HT-29 (cell line): Measurements from ENCODE around the gene ZNF677. TPM values are rescaled to one million over a fixed set of nuclear protein-coding genes. Genes with fewer than 3 reads are reported as not detected.
"Not testable (repeated sequence)": the region's sequence is repeated elsewhere in the genome, so short reads cannot be mapped to it uniquely, and the experiment has no call there.

Experiments used
- DNase-seq: peaks from one replicate; pipeline ENCODE4 v3.0.0-alpha.2; 2015; ENCODE audit warnings: low spot score
- total RNA-seq: library from RNA; depleted of rRNA; stranded (reverse); fragments of >200 nt; shearing (Covaris generic); gene quantifications from 2 replicates; pipeline ENCODE4 v1.2.3, GENCODE V29; 2014; rRNA removed

ZNF677 gene
- not detected in 2 replicates for total RNA-seq

DNA sequence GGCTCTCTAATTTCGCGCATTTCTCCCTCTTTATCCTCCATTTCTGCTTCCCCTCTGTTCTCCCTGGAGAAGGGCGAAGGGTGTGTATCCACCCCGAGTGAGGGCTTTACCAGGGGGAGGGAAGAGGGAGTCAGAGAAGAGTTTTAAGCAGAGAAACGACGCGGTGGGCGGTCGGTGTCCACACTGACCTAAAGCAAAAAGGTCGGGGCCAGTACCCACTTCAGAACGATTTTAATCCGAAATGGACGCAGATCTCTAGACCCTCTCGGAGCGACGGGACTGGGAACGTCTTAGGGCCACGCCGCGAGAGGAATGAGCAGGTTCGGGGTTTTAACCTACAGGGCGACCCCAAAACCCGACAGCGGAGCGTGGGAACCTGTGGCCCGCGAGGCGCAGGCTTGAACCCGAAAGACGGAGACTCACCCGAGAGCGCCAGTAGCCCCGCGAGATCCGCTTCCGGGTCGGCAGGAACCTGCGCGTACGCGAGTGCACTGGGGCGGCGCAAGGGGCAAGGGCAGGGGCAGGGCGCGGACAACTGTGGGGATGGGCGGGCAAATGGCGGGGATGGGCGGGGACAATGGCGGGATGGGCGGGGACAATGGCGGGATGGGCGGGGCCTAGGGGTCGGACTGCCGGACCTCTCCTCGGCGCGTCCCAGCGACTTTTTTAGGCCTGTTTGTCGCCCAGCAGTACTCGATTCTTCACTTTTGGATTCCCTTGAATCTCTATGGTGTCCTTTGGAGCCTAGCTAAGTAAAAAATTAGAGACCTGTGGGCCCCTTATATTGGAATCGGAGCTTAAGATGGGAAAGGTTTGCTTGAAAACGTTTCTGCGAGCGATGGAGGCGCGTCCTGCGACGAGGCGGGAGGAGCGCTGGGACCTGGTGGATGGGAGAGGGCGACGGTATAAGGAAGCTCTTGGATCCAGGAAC, at the start of gene ZNF677:
TSS of gene ZNF677 (minus strand) at position 463 of the 931 bp plus-strand sequence. CDS start 3,323 bp downstream, outside the sequence.
- DNase-seq = no peak

DNA sequence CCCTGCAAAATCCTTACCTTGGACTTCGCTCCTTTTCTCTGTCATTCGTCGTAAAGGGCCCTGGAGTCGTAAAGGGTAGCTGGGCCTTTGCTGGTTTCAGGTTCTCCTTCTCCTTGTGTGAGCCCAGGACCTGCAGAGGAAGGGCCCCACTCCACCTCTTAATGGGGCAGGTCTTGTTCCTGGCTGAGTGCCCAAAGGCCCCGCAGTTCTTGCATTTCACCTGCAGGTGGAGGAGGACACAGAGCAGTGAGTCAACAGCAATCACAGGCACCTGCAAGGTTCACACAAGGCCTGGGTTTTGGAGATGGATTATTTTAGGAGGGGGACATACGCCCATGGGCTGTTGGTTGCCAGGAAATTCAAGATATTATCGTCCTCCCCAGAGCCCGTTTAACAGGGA, 46.7 kb upstream of the ZNF677 start:
- DNase-seq = not testable (repeated sequence)

DNA sequence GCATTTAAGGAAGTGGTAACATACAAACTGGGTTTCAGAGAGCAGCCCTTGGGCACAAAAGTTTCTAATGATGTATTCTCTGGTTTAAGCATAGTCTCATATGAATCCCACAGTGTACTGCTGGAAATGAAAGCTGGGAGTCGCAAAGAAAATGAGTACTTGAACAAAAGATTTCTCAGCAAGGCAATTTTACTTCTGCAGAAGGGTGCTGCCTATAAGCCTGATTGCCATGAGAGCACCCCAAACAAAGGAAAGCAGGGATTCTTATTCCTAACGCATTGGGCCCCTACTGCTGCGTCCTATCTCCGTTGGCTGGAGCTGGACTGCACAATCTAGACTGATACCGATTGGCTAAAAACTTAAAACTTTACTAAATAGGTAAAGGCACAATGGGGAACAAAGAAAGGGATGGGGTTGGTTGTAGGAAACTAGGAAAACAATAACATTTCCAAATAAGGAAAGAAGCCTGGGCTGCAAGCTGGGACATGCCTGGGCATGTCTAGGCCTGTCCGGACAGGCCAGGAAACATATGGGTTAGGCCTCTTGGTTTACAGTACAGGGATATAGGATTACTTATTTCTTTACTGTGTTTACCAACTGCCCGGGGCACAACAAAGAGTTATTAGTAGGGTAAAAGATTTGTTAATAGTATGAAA, 40.2 kb upstream of the ZNF677 start:
- DNase-seq = no peak

DNA sequence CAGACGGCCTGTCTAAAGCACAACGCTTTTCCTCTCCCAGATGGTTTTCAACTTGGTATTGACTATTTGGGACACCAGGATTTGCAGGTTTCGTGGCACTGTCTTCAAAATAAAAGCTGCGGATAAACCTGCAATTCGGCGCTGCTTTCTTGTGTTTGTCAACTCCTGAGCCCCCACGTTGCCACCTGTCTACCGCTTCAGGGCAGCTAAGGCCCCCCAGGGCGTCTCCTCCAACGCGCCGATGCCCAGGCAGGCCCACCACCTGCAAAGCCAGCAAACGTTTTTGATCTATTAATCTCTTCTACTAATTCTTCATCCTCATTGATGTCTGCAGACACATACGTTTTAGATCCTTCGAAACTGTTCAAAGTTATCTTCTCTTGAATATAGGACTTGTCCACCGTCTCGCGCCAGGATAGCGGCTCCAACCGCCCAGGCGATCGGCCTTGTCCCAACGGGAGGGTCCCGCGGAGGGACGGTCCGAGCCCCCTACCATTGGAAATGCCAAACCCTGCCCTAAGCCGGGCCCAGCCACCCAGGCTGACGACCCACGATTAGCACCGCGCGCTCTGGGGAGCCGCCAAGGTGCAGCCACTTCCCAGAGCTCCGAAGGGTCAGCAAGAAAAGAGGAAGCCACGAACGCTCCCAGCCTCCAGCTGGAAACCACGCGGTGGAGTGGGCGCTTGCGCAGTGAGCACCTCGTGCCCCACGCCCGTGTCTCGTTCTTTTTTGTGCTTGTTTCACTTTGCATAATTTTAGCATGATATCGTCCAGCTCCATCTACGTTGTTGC, 36.3 kb upstream of the ZNF677 start:
- DNase-seq = no peak

DNA sequence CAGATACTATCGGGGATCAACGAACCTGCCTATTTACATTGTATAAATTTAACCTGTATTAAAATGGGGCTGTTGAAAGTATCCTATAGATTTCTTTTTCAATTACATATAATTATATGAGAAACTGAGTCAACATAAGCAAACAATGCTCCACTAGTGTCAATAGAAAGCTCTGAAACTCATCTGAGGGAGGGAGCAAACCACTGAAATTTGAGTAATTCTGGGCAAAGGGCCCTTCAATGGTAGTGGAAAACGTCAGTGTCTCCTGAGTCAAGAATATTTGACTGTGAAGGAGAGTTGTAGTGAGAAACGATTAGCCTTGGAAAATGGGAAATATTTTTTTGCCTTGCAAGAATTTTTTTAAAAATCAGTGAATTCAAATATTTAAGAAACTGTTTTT, 30.4 kb upstream of the ZNF677 start:
- DNase-seq = no peak

DNA sequence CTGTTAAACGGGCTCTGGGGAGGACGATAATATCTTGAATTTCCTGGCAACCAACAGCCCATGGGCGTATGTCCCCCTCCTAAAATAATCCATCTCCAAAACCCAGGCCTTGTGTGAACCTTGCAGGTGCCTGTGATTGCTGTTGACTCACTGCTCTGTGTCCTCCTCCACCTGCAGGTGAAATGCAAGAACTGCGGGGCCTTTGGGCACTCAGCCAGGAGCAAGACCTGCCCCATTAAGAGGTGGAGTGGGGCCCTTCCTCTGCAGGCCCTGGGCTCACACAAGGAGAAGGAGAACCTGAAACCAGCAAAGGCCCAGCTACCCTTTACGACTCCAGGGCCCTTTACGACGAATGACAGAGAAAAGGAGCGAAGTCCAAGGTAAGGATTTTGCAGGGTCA, 27.3 kb upstream of the ZNF677 start:
- not testable (repeated sequence) for DNase-seq

DNA sequence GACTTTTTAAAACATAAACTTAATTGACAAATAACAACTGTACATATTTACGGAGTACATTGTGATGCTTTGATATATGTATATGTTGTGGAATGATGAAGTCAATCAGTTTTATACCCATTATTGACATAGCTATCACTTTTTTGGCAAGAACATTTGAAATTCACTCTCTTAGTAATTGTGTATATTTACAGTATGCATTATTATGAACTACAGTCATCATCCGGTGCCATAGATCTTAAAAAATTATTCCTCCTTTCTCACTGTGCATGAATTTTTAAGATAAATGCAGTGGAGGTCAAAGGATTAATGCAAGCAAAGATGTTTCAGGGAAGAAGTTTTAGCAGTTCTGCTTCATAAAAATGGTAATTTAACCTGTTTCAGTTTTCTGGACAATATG, 20.8 kb upstream of the ZNF677 start:
- no peak for DNase-seq

DNA sequence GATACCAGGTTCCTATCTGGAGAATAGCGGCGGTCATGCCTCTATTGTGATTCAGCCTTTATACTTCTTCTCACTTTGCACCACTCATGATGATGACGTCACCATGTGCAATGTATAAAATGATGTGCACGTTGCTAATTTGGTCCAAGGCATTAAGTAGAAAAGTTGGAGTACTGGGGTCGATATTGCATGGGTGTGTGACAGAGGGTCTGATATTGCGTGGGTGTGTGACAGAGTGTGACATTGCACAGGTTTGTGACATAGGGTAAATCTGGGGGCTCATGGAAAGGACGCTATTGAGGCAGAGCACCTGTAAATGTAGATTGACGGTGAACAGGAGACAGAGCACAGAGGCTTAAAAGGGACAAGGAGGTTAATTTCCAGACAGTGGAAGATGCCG, 17.4 kb upstream of the ZNF677 start:
- no peak for DNase-seq

DNA sequence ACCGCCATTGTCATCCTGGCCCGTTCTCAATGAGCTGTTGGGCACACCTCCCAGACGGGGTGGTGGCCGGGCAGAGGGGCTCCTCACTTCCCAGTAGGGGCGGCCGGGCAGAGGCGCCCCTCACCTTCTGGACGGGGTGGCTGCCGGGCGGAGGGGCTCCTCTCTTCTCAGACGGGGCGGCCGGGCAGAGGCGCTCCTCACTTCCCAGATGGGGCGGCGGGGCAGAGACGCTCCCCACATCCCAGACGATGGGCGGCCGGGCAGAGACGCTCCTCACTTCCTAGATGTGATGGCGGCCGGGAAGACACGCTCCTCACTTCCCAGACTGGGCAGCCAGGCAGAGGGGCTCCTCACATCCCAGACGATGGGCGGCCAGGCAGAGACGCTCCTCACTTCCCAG, 15.2 kb upstream of the ZNF677 start:
- not testable (repeated sequence) for DNase-seq

DNA sequence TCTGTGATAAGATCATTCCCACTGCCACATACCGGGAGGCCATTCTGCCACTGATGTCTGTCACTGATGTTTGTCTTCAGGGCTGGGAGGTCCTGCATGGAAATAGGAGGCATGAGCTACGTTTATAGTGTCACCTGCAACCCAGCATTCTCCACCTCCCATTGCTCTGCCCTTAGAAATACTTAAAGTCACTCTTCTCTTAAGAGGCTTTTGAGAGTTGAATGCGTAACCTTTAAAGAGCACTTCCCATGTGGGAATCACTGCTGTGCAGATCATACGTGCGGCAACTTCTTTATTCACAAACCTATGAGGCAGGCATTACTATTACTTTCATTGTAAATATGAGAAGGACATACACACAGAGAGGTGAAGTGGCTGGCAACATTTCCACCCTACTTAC, 12.9 kb upstream of the ZNF677 start, which contains the start of gene VN1R4:
TSS of gene VN1R4 (minus strand) at position 101 of the 400 bp plus-strand sequence. CDS start at position 43, 58 bp downstream.
- not testable (repeated sequence) for DNase-seq

DNA sequence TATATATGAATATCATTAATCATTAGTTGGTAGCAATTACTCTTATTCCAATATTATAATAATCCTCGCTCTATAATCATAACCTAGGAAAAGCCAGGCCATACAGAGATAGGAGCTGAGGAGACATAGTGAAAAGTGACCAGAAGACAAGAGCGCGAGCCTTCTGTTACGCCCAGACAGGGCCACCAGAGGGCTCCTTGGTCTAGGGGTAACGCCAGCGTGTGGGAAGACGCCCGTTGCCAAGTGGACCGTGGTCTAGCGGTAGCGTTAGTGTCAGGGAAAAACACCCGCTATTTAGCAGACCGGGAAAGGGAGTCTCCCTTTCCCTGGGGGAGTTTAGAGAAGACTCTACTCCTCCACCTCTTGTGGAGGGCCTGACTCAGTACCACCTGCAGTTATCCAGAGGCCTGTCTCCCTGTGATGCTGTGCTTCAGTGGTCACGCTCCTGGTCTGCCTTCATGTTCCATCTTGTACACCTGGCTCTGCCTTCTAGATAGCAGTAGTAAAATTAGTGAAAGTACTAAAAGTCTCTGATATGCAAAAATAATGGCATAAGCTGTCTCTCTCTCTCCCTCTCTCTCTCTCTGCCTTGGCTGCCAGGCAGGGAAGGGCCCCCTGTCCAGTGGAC, 3.2 kb upstream of the ZNF677 start, which contains the start of gene VN1R2:
TSS of gene VN1R2 (plus strand) at position 578 of the 628 bp plus-strand sequence. CDS start 84 bp downstream, outside the sequence.
- not testable (repeated sequence) for DNase-seq

DNA sequence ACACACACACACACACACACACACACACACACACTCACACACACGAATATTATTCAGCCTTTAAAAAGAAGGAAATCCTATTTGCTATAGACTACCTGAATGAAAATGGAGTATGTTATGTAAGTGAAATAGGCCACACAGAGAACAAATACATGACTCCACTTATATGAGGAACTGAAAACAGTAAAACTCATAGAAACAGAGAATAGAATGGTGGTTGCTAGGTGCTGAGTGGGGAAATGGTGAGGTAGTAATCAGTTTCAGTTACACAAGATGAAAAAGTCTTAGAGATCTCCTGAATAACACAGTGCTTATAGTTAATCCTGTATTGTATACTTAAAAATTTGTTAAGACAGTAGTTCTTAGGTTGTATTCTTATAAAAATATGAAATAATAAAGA, 8.2 kb downstream of the ZNF677 start:
- DNase-seq = no peak

DNA sequence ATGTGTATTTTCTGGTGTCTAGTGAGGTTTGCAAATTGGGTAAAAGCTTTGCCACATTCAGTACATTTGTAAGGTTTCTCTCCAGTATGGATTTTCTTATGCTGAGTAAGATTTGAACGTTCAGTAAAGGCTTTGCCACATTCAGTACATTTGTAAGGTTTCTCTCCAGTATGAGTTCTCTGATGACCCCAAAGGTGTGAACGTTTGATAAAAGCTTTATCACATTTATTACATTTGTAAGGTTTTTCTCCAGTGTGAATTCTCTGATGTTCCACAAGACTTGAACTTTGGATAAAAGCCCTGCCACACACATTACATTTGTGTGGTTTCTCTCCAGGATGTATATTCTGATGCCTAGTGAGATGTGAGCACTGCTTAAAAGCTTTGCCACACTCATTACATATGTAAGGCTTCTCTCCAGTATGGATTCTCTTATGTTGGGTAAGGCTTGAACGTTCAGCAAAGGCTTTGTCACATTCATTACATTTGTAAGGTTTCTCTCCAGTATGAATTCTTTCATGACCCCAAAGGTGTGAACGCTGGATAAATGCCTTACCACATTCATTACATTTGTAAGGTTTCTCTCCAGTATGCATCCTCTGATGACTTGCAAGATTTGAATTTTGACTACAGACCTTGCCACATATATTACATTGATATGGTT, 17.4 kb downstream of the ZNF677 start:
- DNase-seq = no peak

DNA sequence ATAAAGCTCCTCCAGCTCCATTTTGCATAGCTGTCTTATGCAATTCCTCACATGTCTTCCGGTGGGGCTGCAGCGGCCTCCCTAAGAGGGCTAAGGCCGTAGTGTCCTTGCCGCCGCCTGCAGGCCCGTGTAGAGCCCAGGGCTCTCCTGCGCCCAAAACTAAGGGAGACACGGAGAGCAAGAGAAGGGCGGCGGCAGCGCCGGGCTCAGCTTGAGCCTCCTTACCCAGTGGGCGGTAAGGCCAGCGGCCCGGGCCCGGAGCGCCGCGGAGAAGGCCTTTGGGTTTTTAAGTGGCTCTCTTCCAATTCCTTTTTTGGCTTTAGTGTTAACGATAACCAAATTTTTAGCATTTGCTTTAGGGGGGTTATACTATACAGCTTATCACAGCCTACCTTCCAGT, 30.1 kb downstream of the ZNF677 start:
- no peak for DNase-seq

DNA sequence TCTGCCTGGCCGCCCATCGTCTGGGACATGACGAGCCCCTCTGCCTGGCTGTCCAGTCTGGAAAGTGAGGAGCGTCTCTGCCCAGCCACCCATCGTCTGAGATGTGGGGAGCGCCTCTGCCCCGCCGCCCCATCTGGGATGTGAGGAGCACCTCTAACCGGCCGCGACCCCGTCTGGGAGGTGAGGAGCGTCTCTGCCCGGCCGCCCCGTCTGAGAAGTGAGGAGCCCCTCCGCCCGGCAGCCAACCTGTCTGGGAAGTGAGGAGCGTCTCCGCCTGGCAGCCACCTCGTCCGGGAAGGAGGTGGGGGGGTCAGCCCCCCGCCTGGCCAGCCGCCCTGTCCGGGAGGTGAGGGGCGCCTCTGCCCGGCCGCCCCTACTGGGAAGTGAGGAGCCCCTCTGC, 32.0 kb downstream of the ZNF677 start:
- not testable (repeated sequence) for DNase-seq

DNA sequence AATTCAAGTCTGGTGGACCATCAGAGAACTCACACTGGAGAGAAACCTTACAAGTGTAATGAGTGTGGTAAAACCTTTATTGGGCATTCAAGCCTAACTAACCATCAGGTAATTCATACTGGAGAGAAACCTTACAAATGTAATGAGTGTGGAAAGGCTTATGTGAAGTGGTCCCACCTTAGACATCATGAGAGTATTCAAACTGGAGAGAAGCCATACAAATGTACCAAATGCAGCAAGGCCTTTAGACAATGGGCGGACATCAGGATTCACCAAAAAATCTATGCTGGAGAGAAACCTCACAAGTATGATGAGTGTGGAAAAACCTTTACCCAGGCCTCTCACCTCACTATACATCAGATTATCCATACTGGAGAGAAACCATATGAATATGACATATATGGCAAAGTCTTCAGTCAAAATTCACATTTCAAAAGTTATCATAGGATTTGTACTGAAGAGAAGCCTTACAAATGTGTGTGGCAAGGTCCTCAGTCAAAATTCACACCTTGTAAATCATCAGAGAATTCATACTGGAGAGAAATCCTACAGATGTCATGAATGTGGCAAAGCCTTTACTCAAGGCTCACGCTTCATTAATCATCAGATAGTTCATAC, 41.9 kb downstream of the ZNF677 start:
- DNase-seq = no peak

DNA sequence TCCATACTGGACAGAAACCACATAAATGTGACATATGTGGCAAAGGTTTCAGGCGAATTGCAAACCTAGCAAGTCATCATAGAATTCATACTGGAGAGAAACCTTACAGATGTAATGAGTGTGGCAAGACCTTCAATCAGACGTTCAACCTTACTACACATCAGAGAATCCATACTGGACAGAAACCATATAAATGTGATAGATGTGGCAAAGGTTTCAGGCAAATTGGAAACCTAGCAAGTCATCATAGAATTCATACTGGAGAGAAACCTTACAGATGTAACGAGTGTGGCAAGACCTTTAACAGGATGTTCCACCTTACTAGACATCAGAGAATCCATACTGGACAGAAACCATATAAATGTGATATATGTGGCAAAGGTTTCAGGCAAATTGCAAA, 43.1 kb downstream of the ZNF677 start:
- not testable (repeated sequence) for DNase-seq

DNA sequence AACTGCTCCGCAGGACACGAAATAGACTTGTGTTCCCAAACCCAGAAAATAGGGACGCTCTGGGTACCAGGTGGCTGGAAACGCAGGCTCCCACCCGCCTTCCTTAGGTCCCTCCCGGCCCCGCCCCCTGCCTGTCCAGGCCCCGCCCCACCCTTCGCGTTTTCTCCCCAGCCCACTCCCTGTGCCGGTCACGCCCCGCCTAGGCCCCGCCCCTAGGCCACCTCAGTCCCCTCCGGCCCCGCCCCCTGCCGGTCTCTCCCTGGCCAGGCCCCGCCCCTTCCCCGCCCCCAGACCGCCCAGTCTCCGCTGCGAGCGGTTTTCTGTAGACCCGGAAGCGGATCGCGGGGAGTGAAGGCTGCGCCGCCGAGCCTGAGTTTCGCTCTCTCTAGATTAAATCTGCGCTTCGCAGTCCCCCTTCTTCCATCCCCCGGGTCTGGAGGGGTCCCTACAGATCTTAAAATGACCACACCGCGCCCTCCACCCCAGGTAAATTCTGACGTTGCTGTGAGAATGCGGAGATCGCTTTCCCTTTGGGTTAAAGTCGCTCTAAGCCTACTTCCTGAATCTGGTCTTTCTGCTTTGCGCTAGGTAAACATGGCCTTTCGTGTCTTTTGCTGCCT, 57.8 kb downstream of the ZNF677 start:
- no peak for DNase-seq

DNA sequence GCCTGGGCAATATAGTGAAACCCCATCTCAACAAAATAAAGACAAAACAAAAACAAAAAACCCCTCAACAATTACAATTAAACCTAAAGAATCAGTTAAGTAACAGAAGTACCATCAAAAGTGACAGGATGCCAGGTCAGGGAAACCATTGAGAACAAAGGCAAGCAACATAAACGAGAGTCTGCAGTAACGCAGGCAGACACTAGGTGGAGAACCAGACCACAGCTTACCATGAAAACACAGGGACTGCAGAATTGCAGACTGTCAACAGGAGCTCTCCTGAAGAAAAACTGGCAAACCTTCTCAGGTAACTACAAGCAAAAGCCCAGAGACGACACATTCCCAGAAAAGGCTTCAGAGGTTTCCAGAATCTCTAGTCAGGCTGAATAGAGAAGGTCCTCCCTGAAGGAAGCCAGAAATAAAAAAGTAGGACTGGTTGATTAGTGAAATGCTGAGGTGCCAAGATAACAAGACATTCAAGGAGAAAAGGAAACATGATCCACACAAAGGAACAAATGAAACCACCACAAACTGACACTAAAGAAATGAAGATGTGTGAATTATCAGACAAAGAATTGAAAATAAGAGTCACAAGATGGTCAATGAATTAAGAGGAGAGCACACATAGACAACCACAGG, 59.3 kb downstream of the ZNF677 start:
- DNase-seq = peak; percentile 92
